HG02623 (cell line): ENCODE results near the gene CFB.
"Not testable (repeated sequence)": the region's sequence is repeated elsewhere in the genome, so short reads cannot be mapped to it uniquely, and the experiment has no call there.

Source experiments
- ATAC-seq: cut with Tn5 transposase; IDR thresholded peaks from one replicate; pipeline ENCODE4 v1.9.1; 2021; ENCODE audit warnings: moderate library complexity; ENCODE audit not compliant: unreplicated experiment

Gene CFB

DNA sequence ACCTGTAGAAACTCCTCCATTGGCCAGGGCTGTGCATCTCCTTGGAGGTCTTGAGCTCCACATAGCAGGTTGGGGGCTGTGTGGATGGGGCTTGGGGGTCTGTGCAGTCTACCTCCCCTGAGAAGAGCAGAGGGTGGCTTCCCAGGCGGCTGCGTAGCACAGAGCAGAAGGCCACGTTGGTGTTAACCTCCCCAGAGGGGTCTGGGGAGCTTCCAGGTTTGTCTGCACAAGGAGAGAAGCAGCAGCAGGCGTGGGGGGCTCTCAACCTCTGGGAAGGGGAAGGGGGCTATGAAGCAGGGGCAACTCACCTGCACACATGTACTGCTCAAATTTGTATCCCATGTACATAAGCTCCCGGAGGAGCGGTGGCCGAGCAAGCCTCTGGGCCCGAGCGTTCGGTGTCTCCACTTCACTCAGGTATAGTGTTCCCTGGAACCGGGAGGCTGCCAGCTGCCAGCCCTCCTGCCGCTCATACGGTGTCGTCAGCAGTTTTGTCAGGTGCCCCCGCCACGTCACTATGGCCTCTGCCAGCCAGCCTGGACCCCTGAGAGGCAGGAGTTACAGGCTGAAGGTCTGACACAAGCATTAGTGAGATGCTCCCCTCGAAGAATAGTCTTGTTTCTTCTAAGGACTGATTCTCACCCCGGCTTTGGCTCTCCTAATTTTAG is 24.8 kb downstream of the CFB start:
- ATAC-seq = no peak

- no peak for ATAC-seq
Observed at GRCh38 chr6:31971279-31971992, 25.5 kb downstream of the CFB start.

DNA sequence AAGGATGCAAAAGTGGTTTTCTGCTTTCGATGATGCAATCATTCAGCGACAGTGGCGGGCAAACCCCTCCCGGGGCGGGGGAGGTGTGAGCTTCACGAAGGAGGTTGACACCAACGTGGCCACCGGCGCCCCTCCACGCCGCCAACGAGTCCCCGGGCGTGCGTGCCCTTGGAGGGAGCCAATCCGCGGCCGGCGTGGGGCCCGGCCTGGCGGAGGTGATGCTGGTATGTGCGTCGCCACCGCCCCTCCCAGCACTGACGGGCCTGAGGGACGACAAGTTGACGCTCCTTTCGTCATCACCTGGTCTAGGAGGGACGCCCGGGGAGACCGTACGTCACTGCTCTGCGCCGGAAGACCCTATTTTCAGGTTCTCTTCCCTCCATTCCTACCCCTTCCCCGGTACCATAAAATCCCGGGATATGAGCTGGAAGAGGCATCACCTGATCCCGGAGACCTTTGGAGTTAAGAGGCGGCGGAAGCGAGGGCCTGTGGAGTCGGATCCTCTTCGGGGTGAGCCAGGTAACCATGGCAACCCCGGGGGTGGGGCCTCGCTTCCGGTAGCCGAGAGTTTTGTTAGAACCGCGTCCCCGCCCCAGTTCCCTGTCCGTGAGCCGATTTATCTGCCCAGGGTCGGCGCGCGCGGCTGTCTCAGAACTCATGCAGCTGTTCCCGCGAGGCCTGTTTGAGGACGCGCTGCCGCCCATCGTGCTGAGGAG is 26.3 kb downstream of the CFB start, which contains the start of gene DXO:
Gene DXO, minus strand, starts transcription at position 146 of the 716 bp plus-strand sequence. CDS start 463 bp downstream, outside the sequence.
- ATAC-seq = peak; percentile 79

GRCh38 chr6:31972709-31973350 is 26.9 kb downstream of the CFB start:
- ATAC-seq = no peak

DNA sequence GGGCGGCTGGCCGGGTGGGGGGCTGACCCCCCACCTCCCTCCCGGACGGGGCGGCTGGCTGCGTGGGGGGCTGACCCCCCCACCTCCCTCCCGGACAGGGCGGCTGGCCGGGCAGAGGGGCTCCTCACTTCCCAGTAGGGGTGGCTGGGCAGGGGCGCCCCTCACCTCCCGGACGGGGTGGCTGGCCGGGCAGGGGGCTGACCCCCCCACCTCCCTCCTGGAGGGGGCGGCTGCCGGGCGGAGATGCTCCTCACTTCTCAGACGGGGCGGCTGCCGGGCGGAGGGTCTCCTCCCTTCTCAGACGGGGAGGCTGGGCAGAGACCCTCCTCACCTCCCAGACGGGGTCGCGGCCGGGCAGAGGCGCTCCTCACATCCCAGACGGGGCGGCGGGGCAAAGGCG is 30.2 kb downstream of the CFB start:
- ATAC-seq = not testable (repeated sequence)

DNA sequence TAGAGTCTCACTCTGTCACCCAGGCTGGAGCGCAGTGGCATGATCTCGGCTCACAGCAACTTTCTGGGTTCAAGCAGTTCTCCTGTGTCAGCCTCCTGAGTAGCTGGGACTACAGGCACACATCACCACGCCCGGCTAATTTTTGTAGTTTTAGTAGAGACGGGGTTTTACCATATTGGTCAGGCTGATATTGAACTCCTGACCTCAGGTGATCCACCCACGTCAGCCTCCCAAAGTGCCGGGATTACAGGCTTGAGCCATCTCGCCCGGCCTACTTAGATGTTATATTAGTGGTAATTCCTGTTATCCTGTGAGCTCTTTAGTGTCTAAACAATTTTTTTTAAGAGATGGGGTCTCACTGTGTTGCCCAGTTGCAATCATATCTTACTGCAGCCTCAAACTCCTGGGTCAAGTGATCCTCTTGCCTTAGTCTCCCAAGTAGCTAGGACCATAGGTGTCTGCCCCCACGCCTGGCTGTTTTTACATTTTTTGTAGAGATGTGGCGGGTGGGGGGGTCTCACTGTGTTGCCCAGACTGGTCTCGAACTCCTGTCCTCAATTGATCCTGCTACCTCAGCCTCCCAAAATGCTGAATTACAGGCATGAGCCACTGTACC is 32.0 kb downstream of the CFB start:
- no peak for ATAC-seq

DNA sequence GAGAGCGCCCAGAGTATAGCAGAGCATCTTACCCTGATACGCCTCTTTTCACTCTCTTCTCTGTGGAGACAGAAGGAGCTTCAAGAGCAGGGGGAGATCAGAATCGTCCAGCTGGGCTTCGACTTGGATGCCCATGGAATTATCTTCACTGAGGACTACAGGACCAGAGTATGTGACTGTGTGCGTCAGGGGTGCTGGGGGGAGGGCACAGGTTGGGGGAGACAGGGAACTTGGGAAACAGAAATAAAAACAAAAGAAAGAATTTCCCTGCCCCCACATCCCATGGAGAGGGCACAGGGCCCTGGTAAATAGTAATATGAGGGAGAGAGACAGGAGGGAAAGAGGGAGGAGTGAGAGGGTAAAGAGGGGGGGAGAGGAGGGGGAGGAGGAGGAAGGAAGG is 32.9 kb downstream of the CFB start:
- no peak for ATAC-seq

GRCh38 chr6:31979238-31979898 is 33.5 kb downstream of the CFB start:
- ATAC-seq = no peak

- ATAC-seq = not testable (repeated sequence)
Observed at GRCh38 chr6:31980195-31980876, 34.4 kb downstream of the CFB start.

DNA sequence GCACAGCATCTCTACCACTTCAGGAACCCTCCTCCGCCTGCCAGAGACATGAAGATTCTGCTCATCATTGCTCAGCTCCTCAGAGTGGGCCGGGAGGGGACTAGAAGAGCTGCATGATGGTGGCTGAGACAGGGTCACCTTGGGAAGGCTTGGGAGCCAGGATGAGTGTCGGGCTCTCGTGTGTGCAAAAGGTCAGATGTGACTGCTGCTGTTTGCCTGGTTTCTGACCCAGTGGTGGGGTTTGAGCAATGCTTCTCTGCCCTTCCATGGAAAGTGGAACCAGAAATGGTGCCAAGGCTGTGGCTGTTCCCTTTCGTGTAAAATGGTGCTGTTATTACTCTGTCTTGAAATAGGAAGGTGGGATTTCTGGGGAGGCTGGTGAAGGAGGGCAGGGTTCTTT is 35.1 kb downstream of the CFB start:
- ATAC-seq = not testable (repeated sequence)

- ATAC-seq = not testable (repeated sequence)
Observed at GRCh38 chr6:31981744-31982143, 35.8 kb downstream of the CFB start, which contains the start of gene C4A. Gene C4A (plus strand): TSS chr6:31982057. CDS start chr6:31982108, 51 bp downstream.

GRCh38 chr6:31989363-31989762 is 43.5 kb downstream of the CFB start:
- ATAC-seq = not testable (repeated sequence)

GRCh38 chr6:31994421-31994820 is 48.5 kb downstream of the CFB start:
- not testable (repeated sequence) for ATAC-seq

DNA sequence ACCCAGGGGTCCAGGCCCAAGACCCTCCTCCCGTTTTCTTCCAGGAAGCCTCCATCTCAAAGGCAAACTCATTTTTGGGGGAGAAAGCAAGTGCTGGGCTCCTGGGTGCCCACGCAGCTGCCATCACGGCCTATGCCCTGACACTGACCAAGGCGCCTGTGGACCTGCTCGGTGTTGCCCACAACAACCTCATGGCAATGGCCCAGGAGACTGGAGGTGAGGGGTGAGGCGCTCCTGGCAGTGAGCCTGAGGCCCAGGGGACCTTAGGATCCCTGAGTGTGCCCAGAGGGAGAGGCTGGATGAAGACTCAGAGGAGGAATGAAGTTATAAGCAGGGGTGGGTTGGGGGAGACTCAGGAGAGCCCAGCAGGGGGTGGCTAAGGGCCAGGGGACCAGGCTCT is 50.5 kb downstream of the CFB start:
- not testable (repeated sequence) for ATAC-seq
